Peyer's patch (tissue), 4 donors: Measurements from ENCODE around the gene DPF3. TPM values are rescaled to one million over a fixed set of nuclear protein-coding genes. Genes with fewer than 3 reads are reported as not detected.

ENCODE experiments used
- DNase-seq, 3 donors: peaks; one replicate each; pipeline ENCODE4 v3.0.0-alpha.2; 2017 to 2019
- H3K27ac ChIP-seq, 4 donors: fragments of 200-600 bp; sonication (generic); one replicate each; pipeline ENCODE4 v1.5.1; 2016 to 2019
- H3K27me3 ChIP-seq, 2 donors: fragments of 200-600 bp; sonication (generic); one replicate each; pipeline ENCODE4 v1.5.1; 2019
- H3K36me3 ChIP-seq, 3 donors: fragments of 200-600 bp; sonication (generic); one replicate each; pipeline ENCODE4 v1.5.1; 2016 to 2019
- H3K4me1 ChIP-seq, 4 donors: fragments of 200-600 bp; sonication (generic); one replicate each; pipeline ENCODE4 v1.5.1; 2016 to 2019
- H3K4me3 ChIP-seq, 4 donors: fragments of 200-600 bp; sonication (generic); 1 replicate in 3 of 4; 2 replicates in 1 of 4; pipeline ENCODE4 v1.5.1; 2016 to 2019; ENCODE audit warnings: mild to moderate bottlenecking in 1 of 4
- H3K9me3 ChIP-seq, 4 donors: fragments of 200-600 bp; sonication (generic); one replicate each; pipeline ENCODE4 v1.5.1; 2016 to 2019; ENCODE audit warnings: mild to moderate bottlenecking in 1 of 4
- CTCF ChIP-seq, 6 experiments: fragments of 450-650 bp in 4 of 6; fragments of 200-600 bp in 2 of 6; sonication (generic) in 1 of 6; IDR thresholded peaks; one replicate each; pipeline ENCODE4 v1.5.1; 2017 to 2019; ENCODE audit warnings: antibody characterized with exemption in 6 of 6, mild to moderate bottlenecking in 3 of 6, moderate library complexity in 1 of 6
- POLR2A ChIP-seq, 2 donors: fragments of 450-650 bp; IDR thresholded peaks; one replicate each; pipeline ENCODE4 v1.5.1; 2017; ENCODE audit warnings: antibody characterized with exemption in 2 of 2, mild to moderate bottlenecking in 2 of 2, moderate library complexity in 2 of 2
- total RNA-seq, 4 donors: library from RNA; depleted of rRNA; stranded (reverse); fragments of >200 nt; gene quantifications; one replicate each; pipeline ENCODE4 v1.1.0, GENCODE V29; 2016

Gene DPF3
- total RNA-seq, 4 donors from 2014 or later = 10.7 to 25.6 (median 17.9) TPM

- DNase-seq = no peak
Measured at GRCh38 chr14:72649603-72650227, 244.2 kb downstream of the DPF3 start.

GRCh38 chr14:72647782-72648181, 246.1 kb downstream of the DPF3 start:
- no peak overlapping the region for H3K4me3 ChIP-seq
- H3K36me3 ChIP-seq = no peaks in the 10 kb centered on the region
- no peaks in the 10 kb centered on the region for H3K27me3 ChIP-seq
- H3K27ac ChIP-seq = no peak overlapping the region
- TF ChIP-seq POLR2A (IDR thresholded peaks at IDR 0.05) (no peak), CTCF (IDR thresholded peaks at IDR 0.05) (no peak)
- no peak for DNase-seq
- no peaks in the 10 kb centered on the region for H3K9me3 ChIP-seq
- no peaks in the 10 kb centered on the region for H3K4me1 ChIP-seq

More at GRCh38 chr14:72649603-72650227, 244.2 kb downstream of the DPF3 start:
- H3K36me3 ChIP-seq = no peaks in the 10 kb centered on the region
- no peak overlapping the region for H3K4me3 ChIP-seq
- H3K4me1 ChIP-seq = no peaks in the 10 kb centered on the region
- no peak for TF ChIP-seq POLR2A (IDR thresholded peaks at IDR 0.05)
- TF ChIP-seq CTCF (IDR thresholded peaks at IDR 0.05) = no peak
- H3K9me3 ChIP-seq = no peaks in the 10 kb centered on the region
- H3K27ac ChIP-seq = no peak overlapping the region
- no peaks in the 10 kb centered on the region for H3K27me3 ChIP-seq

- Histone ChIP-seq H3K4me3 (no peak overlapping the region), H3K36me3 (no peaks in the 10 kb centered on the region), H3K27me3 (no peaks in the 10 kb centered on the region), H3K4me1 (no peaks in the 10 kb centered on the region), H3K9me3 (no peaks in the 10 kb centered on the region), H3K27ac (no peak overlapping the region)
- TF ChIP-seq CTCF (IDR thresholded peaks at IDR 0.05) (no peak), POLR2A (IDR thresholded peaks at IDR 0.05) (no peak)
- DNase-seq = no peak
Measured at GRCh38 chr14:72646861-72647528, 246.9 kb downstream of the DPF3 start.

- no peak for TF ChIP-seq CTCF (IDR thresholded peaks at IDR 0.05)
- no peak for TF ChIP-seq POLR2A (IDR thresholded peaks at IDR 0.05)
- no peaks in the 10 kb centered on the region for H3K36me3 ChIP-seq
- H3K27ac ChIP-seq = no peak overlapping the region
- H3K4me1 ChIP-seq = no peaks in the 10 kb centered on the region
- H3K9me3 ChIP-seq = no peaks in the 10 kb centered on the region
- no peaks in the 10 kb centered on the region for H3K27me3 ChIP-seq
- DNase-seq = no peak
- H3K4me3 ChIP-seq = no peak overlapping the region
Measured at GRCh38 chr14:72645706-72646105, 248.2 kb downstream of the DPF3 start.

- Histone ChIP-seq H3K9me3 (no peaks in the 10 kb centered on the region), H3K27me3 (no peaks in the 10 kb centered on the region), H3K4me3 (no peak overlapping the region), H3K27ac (no peak overlapping the region), H3K36me3 (no peaks in the 10 kb centered on the region), H3K4me1 (no peaks in the 10 kb centered on the region)
- TF ChIP-seq POLR2A (IDR thresholded peaks at IDR 0.05) (no peak), CTCF (IDR thresholded peaks at IDR 0.05) (no peak)
- no peak for DNase-seq
Measured at GRCh38 chr14:72644758-72645489, 249.0 kb downstream of the DPF3 start.
